Non-pigmented ciliary epithelial cell (primary cell): ENCODE results near the gene ZNF576.
"Not testable (repeated sequence)": the region's sequence is repeated elsewhere in the genome, so short reads cannot be mapped to it uniquely, and the experiment has no call there.

Experiments
- DNase-seq: peaks from one replicate; pipeline ENCODE4 v3.0.0-alpha.2; 2010; ENCODE audit warnings: low read depth

Gene ZNF576

GRCh38 chr19:43575156-43575950, 21.0 kb upstream of the ZNF576 start, which contains the start of the genes PINLYP and XRCC1:
Gene PINLYP (plus strand): TSS chr19:43575801. CDS start chr19:43577192, 1,391 bp downstream.
Gene XRCC1 (minus strand): TSS chr19:43575527. CDS start chr19:43575458, 69 bp downstream.
- peak; percentile 96 for DNase-seq

- DNase-seq: no peak
Measured at GRCh38 chr19:43575955-43576878, 20.2 kb upstream of the ZNF576 start.

GRCh38 chr19:43578787-43579186, 17.6 kb upstream of the ZNF576 start:
- DNase-seq: no peak

GRCh38 chr19:43581467-43581866, 14.9 kb upstream of the ZNF576 start:
- DNase-seq: no peak

- DNase-seq: no peak
Measured at GRCh38 chr19:43582495-43582894, 13.9 kb upstream of the ZNF576 start.

GRCh38 chr19:43584484-43584883, 11.9 kb upstream of the ZNF576 start:
- no peak for DNase-seq

GRCh38 chr19:43586346-43586745, 10.0 kb upstream of the ZNF576 start:
- DNase-seq: no peak

- DNase-seq: not testable (repeated sequence)
Measured at GRCh38 chr19:43587029-43587428, 9.4 kb upstream of the ZNF576 start.

GRCh38 chr19:43589277-43589676, 7.1 kb upstream of the ZNF576 start:
- DNase-seq: no peak

- no peak for DNase-seq
Measured at GRCh38 chr19:43589678-43590077, 6.7 kb upstream of the ZNF576 start.

GRCh38 chr19:43591904-43592772, 4.3 kb upstream of the ZNF576 start:
- no peak for DNase-seq

GRCh38 chr19:43592800-43593350, 3.5 kb upstream of the ZNF576 start:
- DNase-seq: no peak

- DNase-seq: no peak
Measured at GRCh38 chr19:43594081-43594697, 2.2 kb upstream of the ZNF576 start.

- no peak for DNase-seq
Measured at GRCh38 chr19:43594710-43595604, 1.4 kb upstream of the ZNF576 start.

GRCh38 chr19:43595605-43595998, 793 bp upstream of the ZNF576 start:
- no peak for DNase-seq

GRCh38 chr19:43596842-43597461, 557 bp downstream of the ZNF576 start:
- DNase-seq: no peak

- no peak for DNase-seq
Measured at GRCh38 chr19:43597876-43598275, 1.5 kb downstream of the ZNF576 start.

- no peak for DNase-seq
Measured at GRCh38 chr19:43598445-43599240, 2.2 kb downstream of the ZNF576 start.
